Fibroblast of the aortic adventitia (primary cell): ENCODE data around the gene ATP11A. TPM values are rescaled to one million over a fixed set of nuclear protein-coding genes. Genes with fewer than 3 reads are reported as not detected.

Experiments
- DNase-seq: peaks from one replicate; pipeline ENCODE4 v3.0.0-alpha.2; 2010; ENCODE audit warnings: low read depth
- H3K4me3 ChIP-seq: 2 replicates; pipeline ENCODE4 v1.5.1; 2011; ENCODE audit warnings: low read depth, mild to moderate bottlenecking, control low read depth, low read length, moderate library complexity
- CTCF ChIP-seq: IDR thresholded peaks from 2 replicates; pipeline ENCODE4 v1.5.1; 2011; ENCODE audit warnings: mild to moderate bottlenecking, low read length, control low read depth, inconsistent platforms; ENCODE audit not compliant: insufficient read depth
- total RNA-seq: library from RNA; depleted of rRNA; stranded (reverse); fragments of >200 nt; gene quantifications from 2 replicates; pipeline ENCODE4 v1.2.3, GENCODE V29; 2012; ENCODE audit warnings: low replicate concordance

Gene ATP11A
- total RNA-seq, 1 donor = 8.9 TPM

DNA sequence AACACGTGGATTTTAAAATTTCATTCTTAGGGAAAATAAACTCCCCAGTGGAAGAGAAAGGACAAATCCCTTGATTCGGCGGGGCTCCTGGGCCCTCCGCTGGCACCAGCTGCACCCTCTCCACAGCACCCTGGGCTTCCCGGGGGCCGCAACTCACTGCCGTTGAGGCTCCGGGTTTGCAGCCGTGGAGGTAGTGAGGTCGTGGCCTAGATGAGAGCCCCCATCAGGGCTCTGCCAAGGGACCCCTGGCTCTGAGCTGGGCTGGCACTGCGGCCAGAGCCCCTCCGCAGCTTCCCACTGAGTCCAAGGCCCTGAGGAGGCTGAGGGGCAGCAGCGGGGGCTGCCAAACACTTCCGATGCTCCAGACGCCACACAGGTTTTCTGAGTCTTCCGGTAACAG lies 145.5 kb downstream of the ATP11A start:
- no peak for DNase-seq
- TF ChIP-seq CTCF = no peak
- H3K4me3 ChIP-seq = no peak overlapping the region

- H3K4me3 ChIP-seq = no peak overlapping the region
- DNase-seq = no peak
- no peak for TF ChIP-seq CTCF
These were observed 146.0 kb downstream of the ATP11A start for GRCh38 chr13:112835796-112836195.

DNA sequence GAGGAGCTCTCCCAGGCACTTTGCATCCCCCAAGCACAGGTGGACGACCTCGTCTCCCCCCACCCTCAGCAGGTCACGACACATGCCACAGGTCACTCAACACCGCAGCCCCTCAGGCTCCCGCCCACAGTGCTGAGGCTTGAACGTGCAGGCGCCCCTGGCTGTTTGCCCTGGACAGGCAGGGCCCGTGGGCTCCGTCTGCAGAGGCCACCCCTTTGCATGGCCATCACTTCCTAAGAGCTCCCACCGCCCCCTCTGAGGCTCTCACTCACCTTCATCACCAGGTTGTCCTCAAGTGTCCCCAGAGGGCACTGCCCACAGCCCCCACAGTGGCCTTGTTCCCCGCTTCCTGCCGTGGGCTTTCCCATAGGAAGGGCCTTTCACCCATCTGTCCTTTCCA lies 147.1 kb downstream of the ATP11A start:
- H3K4me3 ChIP-seq = no peak overlapping the region
- no peak for TF ChIP-seq CTCF
- DNase-seq = no peak

DNA sequence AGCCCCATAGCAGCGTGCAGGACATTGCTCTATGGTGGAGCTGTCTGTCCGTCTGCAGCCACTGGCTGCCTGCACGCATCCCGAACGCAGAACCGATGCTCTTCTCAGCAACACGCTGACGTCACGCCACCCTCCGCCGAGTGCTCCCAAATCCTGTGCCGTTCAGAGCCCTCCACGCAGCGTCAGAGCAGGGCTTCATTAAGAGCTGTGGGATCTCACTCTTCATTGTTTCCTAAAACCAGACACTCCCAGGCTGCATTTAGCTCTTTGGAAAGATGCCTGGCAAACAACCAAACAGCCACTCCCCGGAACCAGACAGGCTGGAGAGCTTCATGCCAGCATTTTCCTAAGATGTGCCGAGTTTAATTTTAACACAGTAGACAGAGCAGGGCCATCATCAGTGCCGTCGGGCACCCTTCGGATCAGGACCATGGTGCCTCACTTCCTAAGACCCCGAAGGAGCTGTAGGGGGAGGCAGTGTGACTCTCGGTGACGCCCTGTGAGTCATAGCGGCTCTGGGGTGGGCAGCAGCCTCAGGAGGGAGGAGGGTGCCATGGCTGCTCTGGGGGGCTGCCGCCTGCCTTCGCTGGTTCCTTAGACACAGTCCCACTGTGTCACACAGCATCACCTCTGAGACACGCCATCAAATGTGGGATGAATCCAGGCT lies 147.7 kb downstream of the ATP11A start:
- DNase-seq = peak; percentile 87
- TF ChIP-seq CTCF = no peak
- H3K4me3 ChIP-seq = no peak overlapping the region

DNA sequence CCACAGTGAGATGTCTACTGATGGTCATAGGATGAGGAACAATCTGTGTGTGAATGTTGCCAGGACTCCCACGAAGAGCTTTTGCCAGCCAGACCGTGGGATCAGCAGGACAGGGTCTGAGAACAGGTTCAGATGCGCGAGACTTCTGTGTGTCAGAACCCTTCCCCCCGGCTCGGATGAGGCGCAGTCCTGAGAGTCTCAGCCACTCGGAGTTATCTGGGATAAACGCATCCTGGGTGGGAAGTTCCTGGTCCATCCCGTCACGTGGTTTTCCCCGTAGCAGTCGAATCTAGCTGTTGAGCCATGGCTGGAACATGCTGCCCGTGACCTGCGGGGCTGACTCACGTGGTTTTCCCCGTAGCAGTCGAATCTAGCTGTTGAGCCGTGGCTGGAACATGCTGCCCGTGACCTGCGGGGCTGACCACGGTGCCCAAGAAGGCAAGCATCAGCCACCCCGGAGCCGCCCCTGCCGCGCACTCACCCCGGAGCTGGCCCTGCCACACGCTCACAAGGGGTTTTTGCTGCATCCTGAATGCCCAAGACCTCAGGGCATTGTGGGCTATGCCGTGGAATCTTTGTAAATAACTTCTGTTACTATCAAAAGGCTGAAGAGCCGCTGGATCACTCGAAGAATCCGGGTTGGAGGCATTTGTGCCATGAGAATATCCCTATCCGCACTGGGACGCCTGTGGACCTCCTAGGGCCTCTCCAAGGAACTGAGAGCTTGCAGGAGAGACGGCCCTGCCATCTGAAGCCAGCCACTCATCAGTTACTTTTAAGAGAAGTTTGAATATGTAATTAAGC lies 148.4 kb downstream of the ATP11A start:
- no peak for TF ChIP-seq CTCF
- no peak overlapping the region for H3K4me3 ChIP-seq
- no peak for DNase-seq

DNA sequence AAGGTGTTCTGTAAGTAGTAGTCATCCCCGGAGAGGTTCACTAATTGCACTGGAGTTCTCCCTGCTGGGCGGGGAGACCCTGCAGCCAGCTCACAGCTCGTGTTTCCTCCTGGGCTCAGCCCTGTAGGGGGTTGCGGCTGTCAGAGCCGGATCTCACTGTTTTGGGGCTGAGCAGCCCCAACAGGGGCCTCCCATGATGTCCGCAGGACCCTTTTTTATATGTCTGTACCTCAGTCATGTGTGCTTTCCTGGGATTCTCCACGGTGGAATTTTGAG lies 148.9 kb downstream of the ATP11A start:
- DNase-seq = no peak
- no peak for TF ChIP-seq CTCF
- no peak overlapping the region for H3K4me3 ChIP-seq
